HL-60/S4 treated with phorbol 12-myristate 13-acetate at 8.2 ng/mL for 4 days and 3 days (cell line): ENCODE data around the gene TSEN2.

ENCODE experiments used
- in situ Hi-C: fragments of 300-500 bp; cut with MboI; formaldehyde crosslinking; loops from 2 replicates; pipeline ENCODE4 v1.15.0; 2022; ENCODE audit warnings: low sequenced_read_pairs

TSEN2 gene

GRCh38 chr3:12470680-12471079 is 13.6 kb upstream of the TSEN2 start:
- in situ Hi-C loops = loop anchor here (10.0 kb wide), 1 partner anchor 146 kb away; no protein-coding TSS in a partner anchor

- in situ Hi-C loops = loop anchor here (10.0 kb wide), 1 partner anchor 146 kb away; no protein-coding TSS in a partner anchor
Observed at GRCh38 chr3:12471241-12471640, 13.0 kb upstream of the TSEN2 start.

GRCh38 chr3:12472000-12472610 is 12.2 kb upstream of the TSEN2 start:
- in situ Hi-C loops = loop anchor here (10.0 kb wide), 1 partner anchor 147 kb away; no protein-coding TSS in a partner anchor

- in situ Hi-C loops = loop anchor here (10.0 kb wide), 1 partner anchor 148 kb away; no protein-coding TSS in a partner anchor
Observed at GRCh38 chr3:12472796-12473195, 11.5 kb upstream of the TSEN2 start.

- in situ Hi-C loops = loop anchor here (10.0 kb wide), 1 partner anchor 149 kb away; no protein-coding TSS in a partner anchor
Observed at GRCh38 chr3:12473511-12473910, 10.8 kb upstream of the TSEN2 start.

DNA sequence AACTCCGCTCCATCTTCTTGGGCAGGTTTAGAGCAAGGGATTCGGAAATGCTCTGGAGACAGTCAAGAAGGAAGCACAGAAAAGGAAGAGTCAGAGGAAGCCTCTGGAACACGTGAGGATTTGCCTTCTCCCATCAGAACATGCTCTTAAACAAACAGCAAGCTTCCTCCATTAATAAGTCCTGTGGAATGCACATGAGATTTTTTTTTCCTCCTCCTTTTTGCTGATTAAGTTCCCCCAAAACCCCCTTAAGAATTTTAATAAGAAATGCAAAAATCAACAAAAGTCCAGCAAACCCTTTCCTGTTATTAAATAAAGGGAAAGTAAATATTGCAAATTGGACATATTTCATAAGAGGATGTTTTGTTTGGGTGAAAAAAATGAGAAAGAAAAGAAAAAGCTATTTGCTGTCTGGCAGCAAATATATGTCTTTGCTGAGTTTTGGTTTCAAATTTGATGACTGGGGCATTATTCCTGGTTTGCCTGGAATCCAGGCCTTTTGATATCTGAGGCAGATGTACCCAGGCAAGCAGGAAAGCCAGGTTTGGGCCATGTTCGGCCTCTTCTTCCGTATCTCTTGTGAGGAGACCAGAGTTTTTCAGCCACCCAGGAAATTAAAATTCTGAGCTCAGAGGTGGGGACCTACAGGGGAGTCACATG is 7.9 kb upstream of the TSEN2 start:
- in situ Hi-C loops = loop anchor here (5.0 to 10.0 kb wide), 2 partner anchors 152 to 339 kb away; no protein-coding TSS in a partner anchor

DNA sequence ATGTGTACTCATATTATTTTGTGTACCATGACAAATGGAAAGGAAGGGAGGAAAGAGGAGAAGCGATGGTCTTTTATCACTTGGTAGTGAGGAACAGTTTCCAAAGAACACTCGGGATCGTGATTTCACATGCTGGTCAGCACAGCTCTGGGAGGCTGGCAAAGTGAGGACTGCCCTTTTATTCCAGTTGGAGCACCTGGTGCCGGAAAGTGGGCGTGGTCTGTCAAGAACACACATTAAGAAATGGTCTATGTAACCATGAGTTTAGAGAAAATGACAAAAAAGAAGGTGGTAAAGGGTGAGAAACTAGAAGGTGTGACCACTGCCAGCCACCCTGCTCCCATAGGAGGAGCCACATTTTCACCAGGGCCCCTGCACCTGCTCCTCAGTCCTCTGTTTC is 7.0 kb upstream of the TSEN2 start:
- in situ Hi-C loops = loop anchor here (5.0 to 10.0 kb wide), 2 partner anchors 152 to 340 kb away; no protein-coding TSS in a partner anchor

GRCh38 chr3:12478326-12478725 is 6.0 kb upstream of the TSEN2 start:
- in situ Hi-C loops = loop anchor here (5.0 to 10.0 kb wide), 2 partner anchors 154 to 341 kb away; no protein-coding TSS in a partner anchor

GRCh38 chr3:12479198-12479597 is 5.1 kb upstream of the TSEN2 start:
- in situ Hi-C loops = loop anchor here (5.0 to 10.0 kb wide), 2 partner anchors 154 to 342 kb away; no protein-coding TSS in a partner anchor

GRCh38 chr3:12479919-12480427 is 4.3 kb upstream of the TSEN2 start:
- in situ Hi-C loops = loop anchor here (5.0 to 10.0 kb wide), 2 partner anchors 155 to 343 kb away; no protein-coding TSS in a partner anchor

GRCh38 chr3:12483410-12483809 is 870 bp upstream of the TSEN2 start:
- in situ Hi-C loops = no loop called here

DNA sequence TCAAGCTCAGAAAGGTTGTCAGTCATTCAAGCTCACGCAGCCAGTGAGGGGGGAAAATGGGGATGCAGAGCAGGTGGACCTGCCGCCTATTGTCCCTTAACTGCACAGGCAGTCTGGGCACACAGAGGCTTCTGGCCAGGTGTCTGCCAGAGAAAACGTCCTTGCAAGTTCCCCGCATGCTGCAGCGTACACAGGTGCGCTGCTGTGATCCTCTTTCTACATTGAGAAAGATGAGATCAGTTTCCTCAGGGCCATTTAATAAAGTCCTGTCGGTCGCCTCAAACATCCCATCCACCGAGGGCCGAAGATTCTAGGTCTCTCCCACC is 445 bp upstream of the TSEN2 start:
- in situ Hi-C loops = no loop called here

DNA sequence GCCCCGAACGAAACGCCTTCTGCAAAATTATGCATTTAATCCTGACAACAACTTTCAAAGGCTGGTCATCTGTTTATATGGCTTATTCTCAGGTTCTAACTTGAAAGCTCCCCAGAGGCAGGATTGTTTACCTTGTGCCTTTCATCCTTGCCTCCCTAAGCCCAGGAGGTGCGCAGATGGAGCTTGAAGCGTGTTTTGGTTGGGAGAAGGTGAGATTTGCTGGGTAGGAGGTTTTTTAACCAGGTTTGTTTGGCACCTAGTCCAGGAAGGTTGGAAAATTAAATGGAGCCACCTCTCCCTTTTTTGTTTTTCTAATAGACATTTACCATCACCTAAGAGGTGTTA is 675 bp downstream of the TSEN2 start:
- in situ Hi-C loops = no loop called here

GRCh38 chr3:12486001-12486400 is 1.7 kb downstream of the TSEN2 start:
- in situ Hi-C loops = no loop called here

DNA sequence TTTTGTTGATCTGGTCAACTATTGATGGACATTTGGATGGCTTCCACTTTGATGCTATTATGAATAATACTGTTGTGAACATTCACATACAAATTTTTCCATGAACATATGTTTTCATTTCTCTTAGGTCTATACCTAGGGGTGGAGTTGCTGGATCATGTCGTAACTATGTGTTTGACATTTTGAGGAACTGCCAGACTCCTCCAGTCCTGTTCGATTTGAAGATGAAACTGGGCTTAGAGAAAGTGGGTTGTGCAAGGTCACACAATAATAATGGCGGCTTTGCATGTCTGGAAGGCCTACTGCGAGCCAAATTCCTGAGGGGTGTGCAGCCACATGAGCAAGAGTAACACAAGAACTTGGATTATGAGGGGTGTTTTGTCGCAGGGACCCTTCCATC is 2.6 kb downstream of the TSEN2 start:
- in situ Hi-C loops = no loop called here

- in situ Hi-C loops = no loop called here
Observed at GRCh38 chr3:12487336-12487735, 3.1 kb downstream of the TSEN2 start.

DNA sequence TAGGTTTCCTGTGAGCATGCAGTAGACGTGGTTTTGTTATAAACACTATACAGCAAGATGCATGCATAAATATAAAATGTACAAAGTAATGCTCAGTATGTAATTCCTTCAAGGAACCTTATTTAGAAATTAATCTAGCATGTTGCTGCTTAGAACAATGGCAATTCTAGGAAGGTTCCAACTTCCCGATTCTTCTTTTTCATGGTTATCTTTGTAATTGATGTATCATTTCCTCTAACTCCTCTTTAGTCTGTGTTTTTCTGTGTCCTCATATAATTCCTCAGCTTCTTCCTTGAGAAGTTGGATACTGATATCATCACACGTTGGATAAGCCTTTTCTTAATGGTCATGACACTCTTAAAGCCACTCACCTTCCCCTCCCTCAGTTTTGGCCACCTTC is 3.5 kb downstream of the TSEN2 start:
- in situ Hi-C loops = no loop called here

GRCh38 chr3:12489368-12489767 is 5.1 kb downstream of the TSEN2 start:
- in situ Hi-C loops = no loop called here

DNA sequence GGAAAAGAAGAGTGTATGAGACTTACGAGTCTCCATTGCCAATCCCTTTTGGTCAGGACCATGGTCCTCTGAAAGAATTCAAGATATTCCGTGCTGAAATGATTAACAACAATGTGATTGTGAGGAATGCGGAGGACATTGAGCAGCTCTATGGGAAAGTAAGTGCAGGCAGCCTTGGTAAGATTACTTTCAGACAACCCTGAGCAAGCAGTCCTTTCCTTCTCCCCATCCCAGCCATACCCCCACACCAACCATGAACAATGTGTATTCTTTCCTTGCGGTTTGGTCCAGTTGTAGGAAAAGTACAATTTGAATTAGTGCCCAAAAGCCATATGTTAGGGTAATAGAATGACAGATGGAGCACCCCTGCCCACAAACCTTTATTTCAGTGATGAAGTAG is 5.6 kb downstream of the TSEN2 start:
- in situ Hi-C loops = no loop called here

DNA sequence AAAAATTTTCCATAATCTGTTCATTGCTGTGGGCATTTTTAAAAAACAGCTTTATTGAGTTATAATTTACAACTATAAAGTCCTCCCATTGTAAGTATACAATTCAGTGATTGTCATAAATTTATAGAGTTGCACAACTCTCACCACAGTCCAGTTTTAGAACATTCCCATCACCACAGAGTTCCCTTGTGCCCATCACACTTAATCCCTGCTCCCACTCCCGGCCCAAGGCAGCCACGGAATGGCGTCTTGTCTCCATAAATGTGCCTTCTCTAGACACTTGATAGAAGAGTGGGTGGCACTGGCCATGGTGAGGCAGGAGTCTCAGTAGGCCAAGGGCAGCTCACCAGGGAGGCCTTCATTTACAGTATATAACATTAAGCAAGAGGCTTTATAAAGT is 6.3 kb downstream of the TSEN2 start:
- in situ Hi-C loops = no loop called here

GRCh38 chr3:12495749-12496452 is 11.6 kb downstream of the TSEN2 start:
- in situ Hi-C loops = no loop called here

DNA sequence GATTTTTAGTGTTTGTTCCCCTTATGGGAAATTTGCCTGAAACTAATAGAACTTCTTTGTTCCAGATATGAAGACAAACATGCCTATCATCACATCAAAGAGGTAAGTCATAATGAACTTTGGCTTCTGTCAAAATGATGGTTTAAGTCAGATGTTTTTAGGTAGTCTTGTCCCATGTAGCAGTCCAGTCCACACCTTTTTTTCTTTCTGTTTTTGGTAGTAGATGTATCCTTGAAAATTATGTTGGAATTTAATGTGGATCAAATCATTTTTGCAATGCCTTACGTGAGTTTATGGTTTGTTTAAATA is 12.1 kb downstream of the TSEN2 start:
- in situ Hi-C loops = no loop called here
